T-helper 1 cell treated with Interleukin-12 subunit alpha and Interleukin-12 subunit beta and Interleukin-4 antibody, amounts not matched to agents 30 ng/mL and 1 ng/mL, for 36 hours (primary cell): Measurements from ENCODE around the gene HPSE2. TPM values are rescaled to one million over a fixed set of nuclear protein-coding genes. Genes with fewer than 3 reads are reported as not detected.

Experiments
- intact Hi-C: fragments of 100-400 bp; cut with micrococcal nuclease; formaldehyde crosslinking; loops from one replicate; pipeline ENCODE4 v1.15.1; 2024
- total RNA-seq: library from RNA; stranded (reverse); gene quantifications from 2 replicates; pipeline ENCODE4 v1.2.3, GENCODE V29; 2022

The HPSE2 gene
- total RNA-seq, 1 donor from 2014 or later = not detected

- intact Hi-C loops = no loop called here
These were observed 607.9 kb downstream of the HPSE2 start for GRCh38 chr10:98627711-98628110.

GRCh38 chr10:98624963-98625362 is 610.7 kb downstream of the HPSE2 start:
- intact Hi-C loops = no loop called here

- intact Hi-C loops = no loop called here
These were observed 612.5 kb downstream of the HPSE2 start for GRCh38 chr10:98623176-98623575.

- intact Hi-C loops = no loop called here
These were observed 614.0 kb downstream of the HPSE2 start for GRCh38 chr10:98621630-98622029.

GRCh38 chr10:98620503-98620902 is 615.1 kb downstream of the HPSE2 start:
- intact Hi-C loops = no loop called here

- intact Hi-C loops = no loop called here
These were observed 616.2 kb downstream of the HPSE2 start for GRCh38 chr10:98619446-98619845.

- intact Hi-C loops = no loop called here
These were observed 617.6 kb downstream of the HPSE2 start for GRCh38 chr10:98617906-98618520.

GRCh38 chr10:98613446-98613845 is 622.2 kb downstream of the HPSE2 start:
- intact Hi-C loops = no loop called here

GRCh38 chr10:98611436-98611835 is 624.2 kb downstream of the HPSE2 start:
- intact Hi-C loops = no loop called here

GRCh38 chr10:98610836-98611235 is 624.8 kb downstream of the HPSE2 start:
- intact Hi-C loops = no loop called here

GRCh38 chr10:98610301-98610700 is 625.4 kb downstream of the HPSE2 start:
- intact Hi-C loops = no loop called here

- intact Hi-C loops = no loop called here
These were observed 626.4 kb downstream of the HPSE2 start for GRCh38 chr10:98609265-98609664.

GRCh38 chr10:98608411-98608810 is 627.2 kb downstream of the HPSE2 start:
- intact Hi-C loops = no loop called here

- intact Hi-C loops = no loop called here
These were observed 633.4 kb downstream of the HPSE2 start for GRCh38 chr10:98602224-98602623.

- intact Hi-C loops = no loop called here
These were observed 636.5 kb downstream of the HPSE2 start for GRCh38 chr10:98599032-98599610.

- intact Hi-C loops = no loop called here
These were observed 639.2 kb downstream of the HPSE2 start for GRCh38 chr10:98596404-98596803.

GRCh38 chr10:98589691-98590090 is 646.0 kb downstream of the HPSE2 start:
- intact Hi-C loops = no loop called here

- intact Hi-C loops = no loop called here
These were observed 646.6 kb downstream of the HPSE2 start for GRCh38 chr10:98589007-98589406.

GRCh38 chr10:98587156-98587837 is 648.4 kb downstream of the HPSE2 start:
- intact Hi-C loops = no loop called here

GRCh38 chr10:98586096-98586495 is 649.6 kb downstream of the HPSE2 start:
- intact Hi-C loops = no loop called here

- intact Hi-C loops = no loop called here
These were observed 653.3 kb downstream of the HPSE2 start for GRCh38 chr10:98582363-98582762.

GRCh38 chr10:98577578-98577977 is 658.1 kb downstream of the HPSE2 start:
- intact Hi-C loops = no loop called here

GRCh38 chr10:98577168-98577567 is 658.5 kb downstream of the HPSE2 start:
- intact Hi-C loops = no loop called here
